Measurements from ENCODE around the gene NFIA. TPM values are rescaled to one million over a fixed set of nuclear protein-coding genes. Genes with fewer than 3 reads are reported as not detected.
A peak's percentile ranks its signal among the peaks of the same experiment; 100 is the strongest.

NFIA gene
- polyA plus RNA-seq, 1 donor = 9.6 TPM

DNA sequence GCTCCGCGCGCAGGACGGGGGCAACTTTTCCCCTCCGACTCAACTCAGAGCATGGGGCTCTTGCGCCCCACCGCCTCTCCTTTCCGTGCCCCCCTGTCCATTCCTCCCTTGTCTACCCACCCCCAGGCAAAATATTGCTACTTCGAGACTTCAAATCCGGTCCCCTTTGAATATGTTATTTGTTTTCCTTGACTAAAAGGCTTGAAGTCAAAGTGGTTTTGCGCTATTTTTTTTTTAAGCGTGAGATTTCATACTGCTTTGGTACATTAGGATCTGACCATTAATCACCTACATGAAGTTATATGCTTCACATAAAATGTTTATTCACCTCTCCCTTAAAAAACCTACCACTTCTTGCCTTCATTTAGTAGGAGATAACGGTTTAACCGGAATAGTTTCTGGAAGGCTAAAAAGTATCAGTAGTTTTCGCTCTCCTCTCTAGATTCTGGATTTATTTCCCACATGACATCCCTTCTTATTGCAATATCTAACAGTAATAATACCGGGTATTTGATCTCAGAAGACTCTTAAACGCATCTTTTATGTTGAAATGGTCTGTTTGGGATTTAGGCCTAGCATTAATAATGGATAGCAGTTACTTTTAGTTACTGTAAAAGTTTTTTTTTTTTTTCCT, 1.6 kb downstream of the NFIA start:
- H3K4me1 ChIP-seq (ENCODE audit: control insufficient read depth, insufficient read depth, low read length) = peaks cover 22% of the 10 kb centered on the region
- no peak overlapping the region for H3K27ac ChIP-seq (ENCODE audit: low read length)
- 33% methylated on average over 4 of the region's 17 CpGs for WGBS (ENCODE audit: insufficient coverage, low lambda C conversion rate)

DNA sequence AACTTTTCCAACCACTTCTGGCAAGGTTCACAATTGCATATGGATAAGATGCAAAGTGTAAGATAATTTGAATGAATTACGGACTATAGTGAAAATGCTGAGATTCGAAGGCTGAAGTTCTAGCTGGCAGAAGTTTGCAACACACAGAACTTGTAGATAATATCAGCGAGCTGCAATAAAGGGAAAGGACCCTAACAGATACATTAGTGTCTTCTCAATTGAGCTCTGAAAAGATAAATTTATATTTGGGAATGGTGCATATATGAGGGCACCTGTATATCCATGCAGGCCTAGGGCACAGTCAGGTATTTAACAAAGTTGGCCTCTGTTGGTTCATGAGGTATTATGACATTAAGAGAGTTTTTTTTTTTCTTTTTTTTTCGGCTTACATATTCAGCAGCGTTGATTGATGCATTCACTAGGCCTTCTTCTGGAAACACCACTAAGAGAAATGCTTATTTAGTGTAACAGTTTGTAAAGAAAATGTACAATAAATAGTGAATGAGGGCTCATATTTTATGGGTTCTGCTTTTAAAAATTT, 2.2 kb downstream of the NFIA start:
- Histone ChIP-seq H3K27ac (ENCODE audit: low read length) (no peak overlapping the region), H3K27me3 (ENCODE audit: control insufficient read depth, insufficient read depth, low read length) (no peaks in the 10 kb centered on the region), H3K36me3 (ENCODE audit: control insufficient read depth, insufficient read depth, low read length) (peaks cover 6% of the 10 kb centered on the region), H3K4me3 (ENCODE audit: low read length) (peak overlapping the region; percentile 83), H3K9me3 (ENCODE audit: control insufficient read depth, low read depth, low read length) (no peaks in the 10 kb centered on the region), H3K4me1 (ENCODE audit: control insufficient read depth, insufficient read depth, low read length) (peaks cover 17% of the 10 kb centered on the region)
- WGBS (ENCODE audit: insufficient coverage, low lambda C conversion rate) = 80% methylated on average over 3 of the region's 5 CpGs
- DNase-seq = peak in 1 of 2 donors; percentile 19

More for the DNA sequence above, 1.6 kb downstream of the NFIA start:
- peaks cover 6% of the 10 kb centered on the region for H3K36me3 ChIP-seq (ENCODE audit: control insufficient read depth, insufficient read depth, low read length)
- no peaks in the 10 kb centered on the region for H3K9me3 ChIP-seq (ENCODE audit: control insufficient read depth, low read depth, low read length)
- DNase-seq = peak in 1 of 2 donors; percentile 30
- peak overlapping the region; percentile 83 for H3K4me3 ChIP-seq (ENCODE audit: low read length)
- no peaks in the 10 kb centered on the region for H3K27me3 ChIP-seq (ENCODE audit: control insufficient read depth, insufficient read depth, low read length)

DNA sequence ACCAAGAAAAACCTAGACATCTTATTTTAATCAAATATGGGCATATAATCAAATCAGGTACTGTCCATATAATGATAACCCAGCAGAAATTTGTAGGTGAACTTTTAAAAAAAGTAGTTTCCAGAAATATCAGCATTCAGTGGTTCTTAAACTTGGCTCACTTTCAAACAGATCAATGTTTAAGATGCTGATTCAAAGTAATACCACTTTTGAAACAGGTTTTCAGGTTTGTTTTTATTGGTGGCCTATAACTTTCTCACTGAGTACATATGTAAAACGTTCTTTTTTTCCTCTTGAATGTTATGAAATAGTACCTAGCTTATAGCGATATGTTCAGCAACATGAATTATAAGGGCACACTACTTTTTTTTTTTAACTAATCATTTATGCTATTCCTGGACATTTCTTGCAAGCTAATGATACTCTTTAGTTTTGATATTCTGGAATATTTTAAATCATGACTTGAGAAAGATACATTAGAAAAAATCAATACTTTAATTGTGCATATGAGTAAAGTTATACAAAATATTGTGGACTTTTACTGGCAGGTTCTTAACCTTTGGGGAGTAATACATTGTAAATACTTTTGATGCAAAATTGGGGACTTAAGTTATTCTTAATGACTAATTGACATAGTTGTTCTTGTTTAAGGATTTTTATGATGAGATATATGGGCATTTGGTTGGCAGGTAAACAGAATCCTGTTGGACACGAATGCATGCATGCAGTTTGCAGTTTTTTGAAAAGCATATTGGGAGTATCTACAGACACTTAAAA, 3.0 kb downstream of the NFIA start:
- Histone ChIP-seq H3K36me3 (ENCODE audit: control insufficient read depth, insufficient read depth, low read length) (peaks cover 6% of the 10 kb centered on the region), H3K4me3 (ENCODE audit: low read length) (no peak overlapping the region), H3K27ac (ENCODE audit: low read length) (no peak overlapping the region), H3K9me3 (ENCODE audit: control insufficient read depth, low read depth, low read length) (no peaks in the 10 kb centered on the region), H3K4me1 (ENCODE audit: control insufficient read depth, insufficient read depth, low read length) (peaks cover 11% of the 10 kb centered on the region), H3K27me3 (ENCODE audit: control insufficient read depth, insufficient read depth, low read length) (no peaks in the 10 kb centered on the region)
- no CpG with 5 or more reads among the region's 3 CpGs for WGBS (ENCODE audit: insufficient coverage, low lambda C conversion rate)
- DNase-seq = peak in 1 of 2 donors; percentile 5

DNA sequence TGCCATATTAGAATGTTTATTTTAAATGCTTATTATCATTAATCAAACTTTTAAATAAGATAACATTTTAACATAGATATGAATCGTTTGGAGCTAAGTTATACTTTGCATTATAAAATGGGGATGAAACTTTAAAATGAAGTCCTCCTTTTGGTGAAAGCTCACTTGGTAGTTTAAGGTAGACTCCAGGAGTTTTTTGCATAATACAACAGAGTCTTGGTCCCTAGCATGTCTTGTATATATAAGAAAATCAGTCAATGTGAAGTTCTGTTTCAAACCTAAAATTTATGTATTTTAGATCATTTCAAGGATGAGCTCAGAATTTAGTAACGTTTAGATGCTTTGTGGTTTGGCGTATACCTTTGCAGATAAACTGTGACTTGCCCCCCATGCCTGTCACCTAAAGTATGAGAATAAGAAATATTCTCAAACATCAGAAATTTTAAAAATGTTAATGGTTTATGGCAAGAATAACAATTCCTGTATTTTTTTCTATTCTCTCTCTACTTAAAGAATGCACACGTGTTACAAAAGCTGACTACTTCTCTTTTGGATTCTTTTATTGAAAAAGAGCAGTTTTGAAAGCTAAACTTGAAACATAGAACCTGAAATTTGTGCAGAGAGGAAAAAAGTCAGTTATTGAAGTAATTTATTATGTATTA, 3.8 kb downstream of the NFIA start:
- Histone ChIP-seq H3K27ac (ENCODE audit: low read length) (no peak overlapping the region), H3K27me3 (ENCODE audit: control insufficient read depth, insufficient read depth, low read length) (no peaks in the 10 kb centered on the region), H3K4me1 (ENCODE audit: control insufficient read depth, insufficient read depth, low read length) (peaks cover 4% of the 10 kb centered on the region), H3K4me3 (ENCODE audit: low read length) (no peak overlapping the region), H3K36me3 (ENCODE audit: control insufficient read depth, insufficient read depth, low read length) (peaks cover 6% of the 10 kb centered on the region), H3K9me3 (ENCODE audit: control insufficient read depth, low read depth, low read length) (no peaks in the 10 kb centered on the region)
- 100% methylated on average over 1 of the region's 4 CpGs for WGBS (ENCODE audit: insufficient coverage, low lambda C conversion rate)
- no peak for DNase-seq

DNA sequence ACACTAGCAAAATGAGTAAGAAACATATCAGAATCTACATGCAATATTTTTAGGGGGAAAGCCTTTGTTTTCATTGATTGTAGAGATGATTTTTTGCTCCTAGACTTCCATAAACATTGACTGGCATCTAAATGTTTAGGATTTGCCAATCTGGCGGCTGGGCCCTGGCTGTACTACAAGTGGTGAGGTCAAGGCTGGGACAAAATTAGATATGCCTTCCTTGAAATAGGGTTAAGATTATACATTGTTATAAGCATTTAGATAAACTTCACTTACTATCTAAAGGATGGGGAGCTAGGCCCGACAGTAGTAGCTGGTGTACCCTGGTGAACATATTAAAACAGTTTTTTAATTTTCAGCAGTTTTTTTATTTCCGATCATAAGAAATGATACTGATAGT, 5.2 kb downstream of the NFIA start:
- no peak for DNase-seq
- Histone ChIP-seq H3K27me3 (ENCODE audit: control insufficient read depth, insufficient read depth, low read length) (no peaks in the 10 kb centered on the region), H3K4me3 (ENCODE audit: low read length) (no peak overlapping the region), H3K27ac (ENCODE audit: low read length) (no peak overlapping the region), H3K9me3 (ENCODE audit: control insufficient read depth, low read depth, low read length) (no peaks in the 10 kb centered on the region), H3K4me1 (ENCODE audit: control insufficient read depth, insufficient read depth, low read length) (no peaks in the 10 kb centered on the region), H3K36me3 (ENCODE audit: control insufficient read depth, insufficient read depth, low read length) (peaks cover 6% of the 10 kb centered on the region)
- WGBS (ENCODE audit: insufficient coverage, low lambda C conversion rate) = 100% methylated on average over 1 of the region's 3 CpGs

- no peak for DNase-seq
- no peaks in the 10 kb centered on the region for H3K27me3 ChIP-seq (ENCODE audit: control insufficient read depth, insufficient read depth, low read length)
- no peak overlapping the region for H3K27ac ChIP-seq (ENCODE audit: low read length)
- 100% methylated on average over 6 of the region's 25 CpGs for WGBS (ENCODE audit: insufficient coverage, low lambda C conversion rate)
- H3K36me3 ChIP-seq (ENCODE audit: control insufficient read depth, insufficient read depth, low read length) = peaks cover 6% of the 10 kb centered on the region
- no peak overlapping the region for H3K4me3 ChIP-seq (ENCODE audit: low read length)
- no peaks in the 10 kb centered on the region for H3K9me3 ChIP-seq (ENCODE audit: control insufficient read depth, low read depth, low read length)
- no peaks in the 10 kb centered on the region for H3K4me1 ChIP-seq (ENCODE audit: control insufficient read depth, insufficient read depth, low read length)
Measured at GRCh38 chr1:61088163-61088974, 6.0 kb downstream of the NFIA start.

DNA sequence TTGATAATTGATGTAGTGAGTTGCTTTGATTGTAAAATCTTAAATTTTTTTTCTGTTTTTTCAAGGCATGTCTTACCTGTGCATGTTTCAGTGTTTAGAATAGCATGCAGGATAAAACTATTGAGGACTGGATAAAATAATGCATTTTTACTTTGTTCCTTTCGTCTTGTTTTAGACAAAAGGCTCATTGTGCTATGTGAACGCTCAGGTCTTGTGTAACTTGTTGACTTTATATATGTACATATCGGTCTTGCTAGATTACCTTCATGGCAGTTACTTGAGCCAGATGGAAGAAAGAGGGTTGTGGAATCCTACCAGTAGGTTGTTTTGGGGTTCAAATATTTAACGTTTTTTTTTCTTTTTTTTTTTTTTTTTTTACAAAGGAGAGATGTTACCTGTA, 7.0 kb downstream of the NFIA start:
- peaks cover 6% of the 10 kb centered on the region for H3K36me3 ChIP-seq (ENCODE audit: control insufficient read depth, insufficient read depth, low read length)
- 5% methylated on average over 3 of the region's 4 CpGs for WGBS (ENCODE audit: insufficient coverage, low lambda C conversion rate)
- no peaks in the 10 kb centered on the region for H3K9me3 ChIP-seq (ENCODE audit: control insufficient read depth, low read depth, low read length)
- H3K27ac ChIP-seq (ENCODE audit: low read length) = no peak overlapping the region
- H3K27me3 ChIP-seq (ENCODE audit: control insufficient read depth, insufficient read depth, low read length) = no peaks in the 10 kb centered on the region
- DNase-seq = peak in 1 of 2 donors; percentile 31
- H3K4me1 ChIP-seq (ENCODE audit: control insufficient read depth, insufficient read depth, low read length) = no peaks in the 10 kb centered on the region
- no peak overlapping the region for H3K4me3 ChIP-seq (ENCODE audit: low read length)

DNA sequence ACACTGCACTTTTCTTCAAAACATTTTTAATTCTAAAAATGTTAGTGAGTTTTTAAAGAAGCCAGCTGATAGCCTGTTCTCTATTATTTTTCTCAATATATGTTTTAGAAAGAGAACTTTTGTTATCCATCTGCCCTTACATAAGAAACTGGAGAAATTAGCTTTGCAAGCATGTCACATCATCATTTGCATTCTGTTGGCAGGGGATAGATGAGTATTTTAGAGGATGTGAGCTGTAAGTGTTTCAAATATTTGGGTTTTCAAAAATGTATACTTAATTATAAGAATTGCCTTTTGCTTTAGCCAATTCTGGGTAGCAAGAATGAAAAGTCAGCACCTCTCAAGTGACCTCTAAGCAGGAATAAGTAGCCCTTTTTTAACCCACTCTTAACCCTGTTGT, 7.4 kb downstream of the NFIA start:
- H3K36me3 ChIP-seq (ENCODE audit: control insufficient read depth, insufficient read depth, low read length) = peaks cover 6% of the 10 kb centered on the region
- no peak overlapping the region for H3K4me3 ChIP-seq (ENCODE audit: low read length)
- H3K27me3 ChIP-seq (ENCODE audit: control insufficient read depth, insufficient read depth, low read length) = no peaks in the 10 kb centered on the region
- no peaks in the 10 kb centered on the region for H3K4me1 ChIP-seq (ENCODE audit: control insufficient read depth, insufficient read depth, low read length)
- H3K9me3 ChIP-seq (ENCODE audit: control insufficient read depth, low read depth, low read length) = no peaks in the 10 kb centered on the region
- no peak for DNase-seq
- no peak overlapping the region for H3K27ac ChIP-seq (ENCODE audit: low read length)

DNA sequence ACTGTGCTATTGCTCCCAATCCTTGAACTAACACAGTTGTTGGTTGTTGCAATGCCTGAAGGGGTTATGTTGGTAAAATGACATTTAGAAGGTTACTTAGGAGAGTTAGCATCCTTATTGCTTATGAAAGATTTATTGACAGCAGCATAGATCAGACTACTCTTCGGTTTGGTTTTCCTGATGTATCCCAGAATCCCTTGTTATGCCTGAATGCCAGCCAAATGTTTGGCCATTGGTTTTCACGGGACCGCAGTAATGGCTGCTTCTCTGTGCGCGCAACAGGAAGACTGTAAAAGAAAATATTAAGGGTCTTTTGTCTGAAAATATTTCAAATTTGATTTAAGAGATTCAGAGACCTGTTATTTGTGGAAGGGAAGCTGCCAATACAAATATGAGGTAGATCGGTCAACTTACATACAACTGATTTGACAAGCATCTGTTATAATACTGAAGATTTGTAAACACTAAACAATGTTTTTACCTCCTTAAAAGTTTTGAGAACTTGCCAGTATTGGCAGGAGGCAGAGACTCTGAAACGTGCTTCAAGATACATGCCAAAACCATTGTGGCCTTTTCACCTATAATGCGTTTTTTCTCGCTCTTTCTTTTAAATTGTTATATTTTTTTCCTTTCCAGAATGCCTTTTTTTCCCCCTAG, 8.3 kb downstream of the NFIA start:
- Histone ChIP-seq H3K27me3 (ENCODE audit: control insufficient read depth, insufficient read depth, low read length) (no peaks in the 10 kb centered on the region), H3K4me3 (ENCODE audit: low read length) (no peak overlapping the region), H3K36me3 (ENCODE audit: control insufficient read depth, insufficient read depth, low read length) (peaks cover 6% of the 10 kb centered on the region), H3K4me1 (ENCODE audit: control insufficient read depth, insufficient read depth, low read length) (no peaks in the 10 kb centered on the region), H3K27ac (ENCODE audit: low read length) (no peak overlapping the region), H3K9me3 (ENCODE audit: control insufficient read depth, low read depth, low read length) (no peaks in the 10 kb centered on the region)
- DNase-seq = no peak
- WGBS (ENCODE audit: insufficient coverage, low lambda C conversion rate) = 81% methylated on average over 5 of the region's 9 CpGs

Measured in large intestine (tissue), 3 donors.